ENCODE data around the gene ORAI3.
"Not testable (repeated sequence)": the region's sequence is repeated elsewhere in the genome, so short reads cannot be mapped to it uniquely, and the experiment has no call there.

The ORAI3 gene

GRCh38 chr16:30922960-30923535, 25.8 kb upstream of the ORAI3 start:
- intact Hi-C loops (cut with DNase I) = loop anchor here (2.0 kb wide), 1 partner anchor 28 kb away; the partner anchor contains the start of gene BCL7C
- DNase-seq = peak; percentile 99 to 100 (median 100)

GRCh38 chr16:30923554-30924075, 25.3 kb upstream of the ORAI3 start, which contains the start of gene FBXL19:
FBXL19 (plus strand) TSS chr16:30923572; CDS start chr16:30925755, 2,183 bp downstream.
- no peak for DNase-seq
- intact Hi-C loops (cut with DNase I) = loop anchor here (2.0 kb wide), 1 partner anchor 29 kb away; the partner anchor contains the start of gene BCL7C

GRCh38 chr16:30924076-30924912, 24.6 kb upstream of the ORAI3 start:
- DNase-seq = no peak
- intact Hi-C loops (cut with DNase I) = no loop called here

GRCh38 chr16:30924913-30925631, 23.8 kb upstream of the ORAI3 start:
- intact Hi-C loops (cut with DNase I) = no loop called here
- no peak for DNase-seq

- intact Hi-C loops (cut with DNase I) = no loop called here
- no peak for DNase-seq
These were observed 23.3 kb upstream of the ORAI3 start for GRCh38 chr16:30925632-30925987.

GRCh38 chr16:30925995-30926811, 22.7 kb upstream of the ORAI3 start:
- no peak for DNase-seq
- intact Hi-C loops (cut with DNase I) = no loop called here

GRCh38 chr16:30926937-30927788, 21.7 kb upstream of the ORAI3 start:
- intact Hi-C loops (cut with DNase I) = no loop called here
- no peak for DNase-seq

- intact Hi-C loops (cut with DNase I) = no loop called here
- DNase-seq = peak; percentile 47 to 96 (median 80)
These were observed 21.0 kb upstream of the ORAI3 start for GRCh38 chr16:30927789-30928378.

- intact Hi-C loops (cut with DNase I) = no loop called here
- no peak for DNase-seq
These were observed 20.5 kb upstream of the ORAI3 start for GRCh38 chr16:30928390-30928789.

GRCh38 chr16:30929167-30929566, 19.7 kb upstream of the ORAI3 start:
- intact Hi-C loops (cut with DNase I) = no loop called here
- DNase-seq = no peak

GRCh38 chr16:30930160-30930571, 18.7 kb upstream of the ORAI3 start:
- intact Hi-C loops (cut with DNase I) = no loop called here
- no peak for DNase-seq

GRCh38 chr16:30931068-30931650, 17.7 kb upstream of the ORAI3 start:
- intact Hi-C loops (cut with DNase I) = no loop called here
- no peak for DNase-seq

- DNase-seq = peak in 5 of 10 donors; percentile 38 to 92 (median 60)
- intact Hi-C loops (cut with DNase I) = no loop called here
These were observed 13.9 kb upstream of the ORAI3 start for GRCh38 chr16:30934827-30935557.

GRCh38 chr16:30937692-30938091, 11.2 kb upstream of the ORAI3 start:
- no peak for DNase-seq
- intact Hi-C loops (cut with DNase I) = no loop called here

GRCh38 chr16:30939571-30939970, 9.3 kb upstream of the ORAI3 start:
- DNase-seq = peak in 1 of 10 donors; percentile 36
- intact Hi-C loops (cut with DNase I) = not testable (repeated sequence)

GRCh38 chr16:30941600-30942425, 7.1 kb upstream of the ORAI3 start:
- peak in 9 of 10 donors; percentile 42 to 94 (median 65) for DNase-seq
- intact Hi-C loops (cut with DNase I) = no loop called here

- intact Hi-C loops (cut with DNase I) = no loop called here
- DNase-seq = no peak
These were observed 6.5 kb upstream of the ORAI3 start for GRCh38 chr16:30942426-30942806.
